ENCODE data around the gene WSCD1. TPM values are rescaled to one million over a fixed set of nuclear protein-coding genes. Genes with fewer than 3 reads are reported as not detected.

Gene WSCD1
- total RNA-seq, 1 experiment from 2014 or later = 45.7 TPM

- no peak for DNase-seq (ENCODE audit: low read depth)
- in situ Hi-C loops (cut with HindIII; ENCODE audit: low pct_unique_long_range_greater_than_20kb, low sequenced_read_pairs) = no loop called here
Measured at GRCh38 chr17:6079155-6079888, 9.1 kb downstream of the WSCD1 start.

GRCh38 chr17:6079960-6080359, 9.8 kb downstream of the WSCD1 start:
- DNase-seq (ENCODE audit: low read depth) = no peak
- in situ Hi-C loops (cut with HindIII; ENCODE audit: low pct_unique_long_range_greater_than_20kb, low sequenced_read_pairs) = no loop called here

- DNase-seq (ENCODE audit: low read depth) = no peak
- in situ Hi-C loops (cut with HindIII; ENCODE audit: low pct_unique_long_range_greater_than_20kb, low sequenced_read_pairs) = no loop called here
Measured at GRCh38 chr17:6080711-6081430, 10.7 kb downstream of the WSCD1 start.

GRCh38 chr17:6082335-6082734, 12.2 kb downstream of the WSCD1 start:
- in situ Hi-C loops (cut with HindIII; ENCODE audit: low pct_unique_long_range_greater_than_20kb, low sequenced_read_pairs) = no loop called here
- DNase-seq (ENCODE audit: low read depth) = no peak

GRCh38 chr17:6084311-6085161, 14.4 kb downstream of the WSCD1 start:
- in situ Hi-C loops (cut with HindIII; ENCODE audit: low pct_unique_long_range_greater_than_20kb, low sequenced_read_pairs) = no loop called here
- DNase-seq (ENCODE audit: low read depth) = no peak

GRCh38 chr17:6085812-6086211, 15.6 kb downstream of the WSCD1 start:
- DNase-seq (ENCODE audit: low read depth) = no peak
- in situ Hi-C loops (cut with HindIII; ENCODE audit: low pct_unique_long_range_greater_than_20kb, low sequenced_read_pairs) = no loop called here

GRCh38 chr17:6086603-6087400, 16.6 kb downstream of the WSCD1 start:
- in situ Hi-C loops (cut with HindIII; ENCODE audit: low pct_unique_long_range_greater_than_20kb, low sequenced_read_pairs) = no loop called here
- DNase-seq (ENCODE audit: low read depth) = no peak

- in situ Hi-C loops (cut with HindIII; ENCODE audit: low pct_unique_long_range_greater_than_20kb, low sequenced_read_pairs) = no loop called here
Measured at GRCh38 chr17:6088141-6088540, 18.0 kb downstream of the WSCD1 start.

GRCh38 chr17:6090253-6090652, 20.1 kb downstream of the WSCD1 start:
- in situ Hi-C loops (cut with HindIII; ENCODE audit: low pct_unique_long_range_greater_than_20kb, low sequenced_read_pairs) = no loop called here
- DNase-seq (ENCODE audit: low read depth) = no peak

More at GRCh38 chr17:6088141-6088540, 18.0 kb downstream of the WSCD1 start:
- DNase-seq (ENCODE audit: low read depth) = no peak

- in situ Hi-C loops (cut with HindIII; ENCODE audit: low pct_unique_long_range_greater_than_20kb, low sequenced_read_pairs) = no loop called here
- DNase-seq (ENCODE audit: low read depth) = no peak
Measured at GRCh38 chr17:6092182-6092902, 22.2 kb downstream of the WSCD1 start.

- no peak for DNase-seq (ENCODE audit: low read depth)
- in situ Hi-C loops (cut with HindIII; ENCODE audit: low pct_unique_long_range_greater_than_20kb, low sequenced_read_pairs) = no loop called here
Measured at GRCh38 chr17:6092903-6093468, 22.8 kb downstream of the WSCD1 start.

GRCh38 chr17:6094453-6094852, 24.3 kb downstream of the WSCD1 start:
- in situ Hi-C loops (cut with HindIII; ENCODE audit: low pct_unique_long_range_greater_than_20kb, low sequenced_read_pairs) = no loop called here
- no peak for DNase-seq (ENCODE audit: low read depth)

GRCh38 chr17:6094926-6095325, 24.7 kb downstream of the WSCD1 start:
- DNase-seq (ENCODE audit: low read depth) = no peak
- in situ Hi-C loops (cut with HindIII; ENCODE audit: low pct_unique_long_range_greater_than_20kb, low sequenced_read_pairs) = no loop called here

- in situ Hi-C loops (cut with HindIII; ENCODE audit: low pct_unique_long_range_greater_than_20kb, low sequenced_read_pairs) = no loop called here
- DNase-seq (ENCODE audit: low read depth) = no peak
Measured at GRCh38 chr17:6095501-6095900, 25.3 kb downstream of the WSCD1 start.

- in situ Hi-C loops (cut with HindIII; ENCODE audit: low pct_unique_long_range_greater_than_20kb, low sequenced_read_pairs) = no loop called here
- no peak for DNase-seq (ENCODE audit: low read depth)
Measured at GRCh38 chr17:6096201-6097004, 26.2 kb downstream of the WSCD1 start.

- DNase-seq (ENCODE audit: low read depth) = no peak
- in situ Hi-C loops (cut with HindIII; ENCODE audit: low pct_unique_long_range_greater_than_20kb, low sequenced_read_pairs) = no loop called here
Measured at GRCh38 chr17:6097005-6097279, 26.8 kb downstream of the WSCD1 start.
